ENCODE results near the gene LRPPRC.
A peak's percentile ranks its signal among the peaks of the same experiment; 100 is the strongest.
"Not testable (repeated sequence)": the region's sequence is repeated elsewhere in the genome, so short reads cannot be mapped to it uniquely, and the experiment has no call there.

LRPPRC gene

GRCh38 chr2:43995733-43996533 is at the start of gene LRPPRC:
LRPPRC (minus strand) TSS chr2:43995989; CDS start chr2:43995947, 42 bp downstream.
- DNase-seq (ENCODE audit: low spot score) = peak; percentile 93

DNA sequence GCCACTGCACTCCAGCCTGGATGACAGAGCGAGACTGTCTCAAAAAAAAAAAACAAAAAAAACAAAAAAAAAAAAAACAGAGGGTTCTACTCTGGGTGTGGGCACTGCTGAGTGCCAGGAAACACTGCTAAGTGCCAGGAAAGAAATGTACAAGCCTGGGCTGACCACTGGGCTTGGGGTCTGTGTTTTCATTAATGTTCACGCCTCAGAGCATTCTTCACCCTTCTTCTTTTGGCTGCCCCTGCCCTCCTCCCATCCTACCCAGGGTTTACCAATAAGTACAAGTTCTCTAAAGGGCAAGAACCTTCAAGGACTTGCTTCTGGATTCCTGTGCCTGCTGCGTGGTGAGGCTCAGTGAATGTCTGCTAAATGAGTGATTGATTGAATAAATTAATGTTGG is 49.3 kb upstream of the LRPPRC start:
- DNase-seq (ENCODE audit: low spot score) = no peak

- DNase-seq (ENCODE audit: low spot score) = peak; percentile 80
Measured at GRCh38 chr2:44044281-44044720, 48.5 kb upstream of the LRPPRC start.

GRCh38 chr2:44040365-44040764 is 44.6 kb upstream of the LRPPRC start:
- no peak for DNase-seq (ENCODE audit: low spot score)

DNA sequence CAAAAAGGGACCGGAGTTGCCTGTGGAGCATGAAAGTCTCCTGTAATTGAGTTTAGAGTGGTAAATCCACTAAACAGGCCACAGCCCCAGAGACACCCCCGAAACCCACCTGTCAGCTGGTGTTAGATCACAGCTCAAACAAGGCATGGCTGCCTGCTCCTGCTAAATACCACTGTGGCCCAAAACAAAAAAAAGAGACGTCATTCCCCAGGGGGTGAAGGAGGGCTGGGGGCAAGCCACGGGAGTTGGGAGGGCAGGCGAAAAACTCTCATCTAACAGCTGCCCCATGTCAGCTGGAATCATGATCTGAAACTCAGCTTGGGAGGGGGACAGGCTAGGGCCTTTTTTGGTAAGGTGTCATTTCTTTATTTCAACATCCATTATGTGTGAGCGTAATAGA is 42.5 kb upstream of the LRPPRC start:
- DNase-seq (ENCODE audit: low spot score) = no peak

DNA sequence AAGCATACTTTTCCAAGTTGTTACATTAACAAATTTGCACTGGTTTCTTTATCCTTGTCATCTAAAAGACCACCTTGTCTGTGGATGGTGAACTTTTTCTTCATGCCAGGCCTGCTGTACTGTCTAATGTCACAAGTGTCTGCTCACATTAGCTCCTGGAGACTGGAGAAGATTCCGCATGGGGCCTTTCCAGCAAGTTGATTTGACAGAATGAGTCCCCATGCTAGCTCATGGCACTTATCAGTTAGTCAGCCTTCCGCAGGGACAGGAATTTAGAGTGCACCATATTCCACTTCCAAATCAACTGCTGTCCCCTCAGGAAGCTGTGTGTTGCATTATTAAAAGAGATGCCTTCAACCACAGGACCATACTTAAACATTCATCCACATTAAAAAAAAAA is 41.4 kb upstream of the LRPPRC start:
- DNase-seq (ENCODE audit: low spot score) = no peak

DNA sequence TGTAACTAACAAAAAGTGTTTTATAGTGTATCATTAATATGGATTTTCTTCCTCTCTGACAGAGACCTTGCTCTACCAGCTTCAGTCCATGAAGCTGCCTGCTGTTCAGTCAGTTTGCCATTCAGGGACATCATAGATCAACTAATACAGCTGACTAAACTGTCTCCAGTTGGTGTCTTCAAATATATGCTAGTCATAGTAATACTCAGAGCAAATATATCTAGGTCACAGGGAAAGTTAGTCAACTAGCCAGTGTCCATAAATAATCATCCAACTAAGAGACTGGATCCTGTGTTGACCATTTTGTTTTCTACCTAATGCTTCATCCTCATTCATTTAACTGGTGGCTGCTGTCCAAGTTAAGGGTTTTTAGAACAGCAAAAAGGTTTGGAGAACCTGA is 38.2 kb upstream of the LRPPRC start:
- DNase-seq (ENCODE audit: low spot score) = no peak

GRCh38 chr2:44027076-44027475 is 31.3 kb upstream of the LRPPRC start:
- DNase-seq (ENCODE audit: low spot score) = not testable (repeated sequence)

- no peak for DNase-seq (ENCODE audit: low spot score)
Measured at GRCh38 chr2:44016282-44016681, 20.5 kb upstream of the LRPPRC start.

GRCh38 chr2:44015239-44015638 is 19.4 kb upstream of the LRPPRC start:
- no peak for DNase-seq (ENCODE audit: low spot score)

- DNase-seq (ENCODE audit: low spot score) = not testable (repeated sequence)
Measured at GRCh38 chr2:44013205-44013604, 17.4 kb upstream of the LRPPRC start.

GRCh38 chr2:44010266-44010665 is 14.5 kb upstream of the LRPPRC start:
- DNase-seq (ENCODE audit: low spot score) = no peak

DNA sequence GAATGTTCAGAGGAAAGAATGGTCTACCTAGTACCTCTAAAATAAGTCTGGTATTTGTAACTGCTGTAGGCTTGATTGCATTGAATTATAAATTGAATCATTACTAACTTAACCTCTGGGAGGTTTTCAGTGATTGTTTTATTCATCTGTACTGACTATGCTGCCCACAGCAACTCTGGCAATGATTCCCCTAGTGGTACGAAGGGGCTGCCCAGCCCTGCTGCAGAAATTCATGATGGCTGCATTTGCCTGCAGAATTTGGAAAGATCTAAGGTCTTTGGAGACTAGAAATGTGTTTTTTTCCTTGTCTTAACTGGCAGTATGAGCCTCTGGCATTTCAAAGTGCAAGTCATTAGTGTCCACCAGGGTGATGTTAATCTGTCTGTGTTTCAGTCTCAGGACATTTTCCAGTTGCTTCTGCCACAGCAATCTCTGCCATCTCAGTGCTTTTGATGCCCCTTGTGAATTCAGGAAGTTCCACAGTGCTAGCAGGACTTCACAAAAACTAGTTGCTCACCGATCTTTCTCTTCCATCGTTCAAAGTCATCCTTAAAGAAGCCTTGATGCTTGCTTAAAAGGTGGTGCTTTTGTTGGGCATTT is 13.4 kb upstream of the LRPPRC start:
- no peak for DNase-seq (ENCODE audit: low spot score)

- no peak for DNase-seq (ENCODE audit: low spot score)
Measured at GRCh38 chr2:44005846-44006245, 10.1 kb upstream of the LRPPRC start.

DNA sequence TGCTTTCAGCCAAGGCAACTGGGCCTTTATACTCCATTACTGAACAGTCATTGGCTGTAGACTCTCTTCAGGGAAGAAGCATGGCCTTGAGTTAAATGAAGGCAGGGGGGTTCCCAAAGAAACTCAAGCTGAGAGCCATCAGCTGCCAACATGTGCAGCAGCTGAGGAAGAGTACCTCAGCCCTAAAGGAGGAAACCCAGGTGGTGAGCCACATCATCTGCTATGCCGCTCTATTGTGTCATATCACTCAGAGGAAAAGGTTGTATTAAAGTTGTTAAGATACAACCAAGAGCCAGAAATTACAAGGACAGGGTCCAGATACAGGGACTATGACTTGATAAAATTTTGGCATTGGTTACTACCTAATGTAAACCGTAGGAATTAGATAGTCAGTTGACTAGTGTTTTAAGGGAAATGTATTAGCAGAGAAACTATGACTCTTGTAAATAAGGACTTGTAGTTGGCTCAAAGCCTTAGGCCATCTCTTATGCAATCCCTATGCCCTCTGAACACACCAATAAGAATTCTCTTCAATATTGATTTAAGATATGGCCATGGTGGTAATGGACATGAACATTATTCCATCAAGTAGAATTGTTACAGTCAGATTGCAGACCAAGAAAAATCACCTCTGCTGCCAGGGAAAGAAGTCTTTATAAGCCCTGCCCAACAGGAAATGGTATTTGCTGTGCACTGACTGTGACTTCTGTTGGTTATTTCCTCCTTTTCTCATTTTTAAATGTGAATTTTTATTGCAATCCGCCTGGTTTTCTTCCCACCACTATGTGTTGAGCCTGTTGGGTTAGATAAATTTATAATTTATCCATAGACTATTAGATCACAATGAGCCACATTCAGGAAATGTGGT is 9.2 kb upstream of the LRPPRC start:
- no peak for DNase-seq (ENCODE audit: low spot score)

GRCh38 chr2:44001716-44002115 is 5.9 kb upstream of the LRPPRC start:
- DNase-seq (ENCODE audit: low spot score) = no peak

GRCh38 chr2:43998263-43998662 is 2.5 kb upstream of the LRPPRC start:
- DNase-seq (ENCODE audit: low spot score) = no peak

- no peak for DNase-seq (ENCODE audit: low spot score)
Measured at GRCh38 chr2:43993437-43993836, 2.4 kb downstream of the LRPPRC start.

DNA sequence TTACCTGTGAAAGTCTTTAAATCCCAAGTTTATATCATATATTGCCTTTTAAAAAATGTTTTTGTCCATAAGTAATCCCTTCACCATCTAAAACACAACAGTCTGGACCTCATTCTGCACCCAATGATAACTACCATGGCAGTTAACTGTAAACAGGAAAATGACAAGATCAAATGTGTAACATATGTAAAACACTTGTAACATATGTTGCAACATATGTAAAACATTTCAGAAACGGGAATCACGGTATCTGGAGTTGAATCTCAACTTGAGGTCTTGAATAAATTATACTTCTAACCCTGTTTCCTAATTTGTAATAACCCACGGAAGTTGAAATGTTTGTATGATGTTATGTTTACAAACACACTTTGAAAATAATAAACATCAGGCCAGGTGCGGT is 6.2 kb downstream of the LRPPRC start:
- no peak for DNase-seq (ENCODE audit: low spot score)

GRCh38 chr2:43986600-43986999 is 9.2 kb downstream of the LRPPRC start:
- DNase-seq (ENCODE audit: low spot score) = no peak

DNA sequence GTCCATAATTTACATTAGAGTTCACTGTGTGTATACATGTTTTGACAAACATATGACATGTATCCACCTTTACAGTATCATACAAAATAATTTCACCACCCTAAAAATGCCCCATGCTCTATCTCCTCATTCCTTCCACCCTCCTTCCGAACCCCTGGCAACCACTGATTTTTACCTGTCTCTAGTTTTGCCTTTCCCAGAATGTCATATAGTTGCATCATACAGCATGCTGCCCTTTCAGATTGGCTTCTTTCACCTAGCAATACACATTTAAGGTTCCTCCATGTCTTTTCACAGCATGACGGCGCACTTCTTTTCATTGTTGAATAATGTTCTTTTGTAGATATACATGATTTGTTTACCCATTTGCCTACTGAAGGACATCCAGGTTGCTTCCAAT is 10.4 kb downstream of the LRPPRC start:
- DNase-seq (ENCODE audit: low spot score) = no peak

- no peak for DNase-seq (ENCODE audit: low spot score)
Measured at GRCh38 chr2:43984533-43984932, 11.3 kb downstream of the LRPPRC start.

DNA sequence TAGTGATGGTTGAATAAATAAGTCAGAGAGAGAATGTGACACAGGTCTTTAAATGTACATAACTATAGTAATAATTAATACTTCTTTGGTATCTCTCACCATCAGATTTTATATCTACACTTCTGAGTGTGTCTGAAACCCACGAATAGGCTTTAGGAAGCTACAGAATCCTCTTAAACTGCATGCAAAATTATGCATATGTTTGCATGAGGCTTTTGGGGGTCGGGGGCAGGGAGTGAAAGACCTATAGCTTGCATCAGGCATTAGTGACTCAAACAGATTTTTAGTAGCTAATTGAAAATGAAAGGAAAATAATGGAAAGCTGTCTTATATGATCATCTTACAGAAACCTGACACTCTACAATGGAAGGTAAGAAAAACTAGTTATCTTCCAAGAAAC is 14.9 kb downstream of the LRPPRC start:
- DNase-seq (ENCODE audit: low spot score) = no peak
